Liver (tissue), 3 donors: ENCODE measurements around the gene SPTLC1.

ENCODE experiments used
- FOXA1 ChIP-seq: IDR thresholded peaks from 2 replicates; pipeline ENCODE4 v1.6.1; 2016; ENCODE audit warnings: antibody characterized with exemption
- GABPA ChIP-seq, 2 donors: IDR thresholded peaks in 1 of 2; conservative IDR thresholded peaks in 1 of 2; 2 replicates each; pipeline ENCODE4 v1.6.1; 2016; ENCODE audit warnings: antibody characterized with exemption in 2 of 2, mild to moderate bottlenecking in 1 of 2, moderate library complexity in 1 of 2
- TAF1 ChIP-seq: conservative IDR thresholded peaks from 2 replicates; pipeline ENCODE4 v1.6.1; 2016; ENCODE audit warnings: antibody characterized with exemption, mild to moderate bottlenecking
- TF ChIP-seq, protein P1 (sequence below): fragments of 150-350 bp; IDR thresholded peaks from 2 replicates; pipeline ENCODE4 v1.5.1; 2017; ENCODE audit warnings: improper control_type of control experiment, low read depth, low read length; ENCODE audit not compliant: missing input control
- donor health status: healthy.
- donor health status: healthy.

DNA sequence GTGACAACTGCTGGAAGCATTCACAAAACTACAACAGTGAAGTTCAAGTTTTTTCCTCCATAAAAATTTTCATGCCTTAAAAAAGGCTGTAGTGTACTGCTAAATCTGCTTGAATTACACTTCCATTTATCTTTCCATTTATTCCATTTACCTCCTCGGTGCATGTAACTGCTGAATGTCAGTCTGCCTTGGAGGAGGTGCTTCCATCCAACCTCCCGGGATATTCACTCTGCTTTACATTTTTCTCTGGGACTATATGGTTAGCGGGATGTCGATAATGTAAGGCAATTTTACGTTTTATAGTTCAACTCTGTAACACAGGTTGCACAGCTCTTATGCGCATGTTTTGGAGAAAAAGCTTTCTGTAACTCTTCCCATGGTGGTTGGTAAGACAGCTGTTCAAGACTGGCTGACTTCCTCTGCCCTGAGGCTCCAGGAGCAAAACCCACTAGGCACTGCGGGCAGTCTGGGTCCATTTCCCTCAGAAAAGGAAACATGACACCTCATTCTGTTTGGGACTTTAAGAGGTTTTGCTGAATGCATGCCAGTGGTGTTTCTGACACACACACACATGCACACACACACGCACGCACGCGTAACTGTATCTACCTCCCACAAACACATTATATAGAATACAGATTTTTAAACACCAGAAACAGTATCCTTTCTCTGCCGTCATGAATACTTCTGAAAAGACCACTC is 66.1 kb downstream of the SPTLC1 start:
- TF ChIP-seq, protein P1, sequence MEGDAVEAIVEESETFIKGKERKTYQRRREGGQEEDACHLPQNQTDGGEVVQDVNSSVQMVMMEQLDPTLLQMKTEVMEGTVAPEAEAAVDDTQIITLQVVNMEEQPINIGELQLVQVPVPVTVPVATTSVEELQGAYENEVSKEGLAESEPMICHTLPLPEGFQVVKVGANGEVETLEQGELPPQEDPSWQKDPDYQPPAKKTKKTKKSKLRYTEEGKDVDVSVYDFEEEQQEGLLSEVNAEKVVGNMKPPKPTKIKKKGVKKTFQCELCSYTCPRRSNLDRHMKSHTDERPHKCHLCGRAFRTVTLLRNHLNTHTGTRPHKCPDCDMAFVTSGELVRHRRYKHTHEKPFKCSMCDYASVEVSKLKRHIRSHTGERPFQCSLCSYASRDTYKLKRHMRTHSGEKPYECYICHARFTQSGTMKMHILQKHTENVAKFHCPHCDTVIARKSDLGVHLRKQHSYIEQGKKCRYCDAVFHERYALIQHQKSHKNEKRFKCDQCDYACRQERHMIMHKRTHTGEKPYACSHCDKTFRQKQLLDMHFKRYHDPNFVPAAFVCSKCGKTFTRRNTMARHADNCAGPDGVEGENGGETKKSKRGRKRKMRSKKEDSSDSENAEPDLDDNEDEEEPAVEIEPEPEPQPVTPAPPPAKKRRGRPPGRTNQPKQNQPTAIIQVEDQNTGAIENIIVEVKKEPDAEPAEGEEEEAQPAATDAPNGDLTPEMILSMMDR: no peak
- no peak for TF ChIP-seq GABPA (IDR thresholded peaks at IDR 0.05 in 1 of 2, conservative IDR thresholded peaks at IDR 0.05 in 1 of 2)
- TF ChIP-seq FOXA1: no peak
- no peak for TF ChIP-seq TAF1
